Tibial artery (tissue), 4 donors: ENCODE results near the gene CEP131.

Experiments
- DNase-seq, 2 donors: peaks; one replicate each; pipeline ENCODE4 v3.0.0-alpha.2; 2019
- H3K27ac ChIP-seq, 2 donors: fragments of 200-600 bp; sonication (generic) in 1 of 2; 1 replicate in 1 of 2; 2 replicates in 1 of 2; pipeline ENCODE4 v1.5.1; 2018 to 2019; ENCODE audit warnings: mild to moderate bottlenecking in 1 of 2
- H3K27me3 ChIP-seq, 2 donors: fragments of 200-600 bp; sonication (generic) in 1 of 2; one replicate each; pipeline versions ENCODE4 v1.5.1 to v1.6.0; 2016 to 2019
- H3K36me3 ChIP-seq, 3 donors: fragments of 200-600 bp; sonication (generic) in 2 of 3; one replicate each; pipeline ENCODE4 v1.5.1; 2016 to 2019; ENCODE audit warnings: mild to moderate bottlenecking in 2 of 3
- H3K4me1 ChIP-seq, 4 donors: fragments of 200-600 bp; sonication (generic) in 2 of 4; 1 replicate in 3 of 4; 2 replicates in 1 of 4; pipeline ENCODE4 v1.5.1; 2016 to 2019
- H3K4me3 ChIP-seq, 2 donors: fragments of 200-600 bp; sonication (generic) in 1 of 2; 1 replicate in 1 of 2; 2 replicates in 1 of 2; pipeline ENCODE4 v1.5.1; 2018 to 2019; ENCODE audit warnings: mild to moderate bottlenecking in 2 of 2
- H3K9me3 ChIP-seq, 3 donors: fragments of 200-600 bp; sonication (generic) in 1 of 3; one replicate each; pipeline ENCODE4 v1.5.1; 2016 to 2019
- intact Hi-C: fragments of 100-400 bp; cut with DNase I; formaldehyde crosslinking; loops from one replicate; pipeline ENCODE4 v1.15.0; 2023; ENCODE audit warnings: low total_unique reads
- TF ChIP-seq, protein P1 (sequence below), 2 experiments: fragments of 200-600 bp in 1 of 2; fragments of 450-650 bp in 1 of 2; IDR thresholded peaks; one replicate each; pipeline ENCODE4 v1.5.1; 2017 to 2019; ENCODE audit warnings: antibody characterized with exemption in 2 of 2, mild to moderate bottlenecking in 1 of 2, moderate library complexity in 1 of 2

The CEP131 gene

DNA sequence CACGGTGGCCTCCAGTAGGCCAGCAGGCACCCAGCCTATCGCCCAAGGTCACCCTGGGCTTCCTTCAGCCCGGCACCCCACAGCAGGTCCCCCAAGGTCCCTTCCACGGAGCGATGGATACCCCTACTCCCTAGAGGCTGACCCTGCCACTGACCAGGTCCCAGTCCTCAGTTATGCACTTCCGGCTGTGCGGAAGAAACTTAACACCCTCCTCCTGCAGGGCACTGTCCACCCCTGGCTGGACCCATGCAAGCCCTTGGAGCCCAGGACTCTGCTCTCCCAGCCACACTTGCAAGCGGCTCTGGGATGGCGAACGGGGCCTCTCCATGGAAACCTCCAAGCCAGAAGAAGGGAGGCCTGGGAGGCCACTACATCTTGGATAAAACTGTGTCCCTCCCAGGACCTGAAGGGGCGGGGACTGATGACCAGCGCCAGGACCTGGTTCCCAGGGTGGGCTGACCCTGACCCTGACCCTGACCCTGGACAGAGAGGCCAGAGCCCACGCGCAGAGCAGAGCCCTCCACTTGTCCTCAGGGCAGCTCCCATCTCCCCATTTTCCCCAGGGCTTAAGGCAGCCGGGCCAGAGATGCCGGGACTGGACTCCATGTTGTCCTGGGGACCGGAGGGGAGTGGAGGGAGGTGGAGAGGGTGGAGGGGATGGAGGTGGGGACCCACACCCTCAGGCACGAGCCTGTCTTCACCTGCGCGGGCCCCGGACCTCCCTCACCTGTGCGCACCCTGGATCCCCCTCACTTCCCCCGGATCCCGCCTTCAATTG is 734 bp downstream of the CEP131 start:
- Histone ChIP-seq H3K4me3 (peak overlapping the region; percentile 64 to 86), H3K4me1 (peaks cover 6 to 21% (median 21%) of the 10 kb centered on the region in 4 donors), H3K36me3 (peaks cover 0 to 27% (median 0%) of the 10 kb centered on the region in 3 donors), H3K9me3 (no peaks in the 10 kb centered on the region), H3K27me3 (no peaks in the 10 kb centered on the region), H3K27ac (peak overlapping the region; percentile 40 to 56)
- intact Hi-C loops: loop anchor here (2.0 kb wide), 1 partner anchor 17 kb away; the partner anchor contains the start of genes NDUFAF8 and TEPSIN
- no peak for DNase-seq
- TF ChIP-seq, protein P1, sequence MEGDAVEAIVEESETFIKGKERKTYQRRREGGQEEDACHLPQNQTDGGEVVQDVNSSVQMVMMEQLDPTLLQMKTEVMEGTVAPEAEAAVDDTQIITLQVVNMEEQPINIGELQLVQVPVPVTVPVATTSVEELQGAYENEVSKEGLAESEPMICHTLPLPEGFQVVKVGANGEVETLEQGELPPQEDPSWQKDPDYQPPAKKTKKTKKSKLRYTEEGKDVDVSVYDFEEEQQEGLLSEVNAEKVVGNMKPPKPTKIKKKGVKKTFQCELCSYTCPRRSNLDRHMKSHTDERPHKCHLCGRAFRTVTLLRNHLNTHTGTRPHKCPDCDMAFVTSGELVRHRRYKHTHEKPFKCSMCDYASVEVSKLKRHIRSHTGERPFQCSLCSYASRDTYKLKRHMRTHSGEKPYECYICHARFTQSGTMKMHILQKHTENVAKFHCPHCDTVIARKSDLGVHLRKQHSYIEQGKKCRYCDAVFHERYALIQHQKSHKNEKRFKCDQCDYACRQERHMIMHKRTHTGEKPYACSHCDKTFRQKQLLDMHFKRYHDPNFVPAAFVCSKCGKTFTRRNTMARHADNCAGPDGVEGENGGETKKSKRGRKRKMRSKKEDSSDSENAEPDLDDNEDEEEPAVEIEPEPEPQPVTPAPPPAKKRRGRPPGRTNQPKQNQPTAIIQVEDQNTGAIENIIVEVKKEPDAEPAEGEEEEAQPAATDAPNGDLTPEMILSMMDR (IDR thresholded peaks at IDR 0.05): no peak

DNA sequence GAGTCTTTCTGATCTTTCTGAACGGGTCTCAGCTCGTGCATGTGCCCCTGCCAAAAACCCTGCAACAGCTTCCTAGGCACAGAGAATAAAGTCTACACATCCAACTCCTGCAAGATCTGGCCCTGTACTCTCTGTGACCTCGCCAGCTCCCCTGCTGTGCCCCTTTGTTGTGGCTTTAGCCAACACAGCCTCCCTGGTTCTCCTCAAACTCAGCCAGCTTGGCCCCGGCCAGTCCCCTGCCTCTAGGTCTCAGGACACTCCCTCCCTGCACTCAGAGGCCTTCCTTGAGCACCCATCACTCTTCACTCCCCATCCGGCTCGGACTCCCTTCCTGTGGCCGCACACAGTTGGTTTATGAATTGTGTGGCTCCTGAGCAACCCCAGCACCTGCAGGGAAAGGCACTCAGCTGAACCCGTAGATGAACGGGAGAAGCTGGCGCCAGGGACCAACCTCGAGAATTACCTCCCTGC is 1.4 kb downstream of the CEP131 start:
- H3K36me3 ChIP-seq: peaks cover 0 to 31% (median 0%) of the 10 kb centered on the region in 3 donors
- H3K27ac ChIP-seq: no peak overlapping the region
- no peaks in the 10 kb centered on the region for H3K9me3 ChIP-seq
- intact Hi-C loops: no loop called here
- H3K27me3 ChIP-seq: no peaks in the 10 kb centered on the region
- peaks cover 6 to 21% (median 21%) of the 10 kb centered on the region in 4 donors for H3K4me1 ChIP-seq
- no peak for DNase-seq
- H3K4me3 ChIP-seq: no peak overlapping the region
- TF ChIP-seq, protein P1 (IDR thresholded peaks at IDR 0.05): no peak

DNA sequence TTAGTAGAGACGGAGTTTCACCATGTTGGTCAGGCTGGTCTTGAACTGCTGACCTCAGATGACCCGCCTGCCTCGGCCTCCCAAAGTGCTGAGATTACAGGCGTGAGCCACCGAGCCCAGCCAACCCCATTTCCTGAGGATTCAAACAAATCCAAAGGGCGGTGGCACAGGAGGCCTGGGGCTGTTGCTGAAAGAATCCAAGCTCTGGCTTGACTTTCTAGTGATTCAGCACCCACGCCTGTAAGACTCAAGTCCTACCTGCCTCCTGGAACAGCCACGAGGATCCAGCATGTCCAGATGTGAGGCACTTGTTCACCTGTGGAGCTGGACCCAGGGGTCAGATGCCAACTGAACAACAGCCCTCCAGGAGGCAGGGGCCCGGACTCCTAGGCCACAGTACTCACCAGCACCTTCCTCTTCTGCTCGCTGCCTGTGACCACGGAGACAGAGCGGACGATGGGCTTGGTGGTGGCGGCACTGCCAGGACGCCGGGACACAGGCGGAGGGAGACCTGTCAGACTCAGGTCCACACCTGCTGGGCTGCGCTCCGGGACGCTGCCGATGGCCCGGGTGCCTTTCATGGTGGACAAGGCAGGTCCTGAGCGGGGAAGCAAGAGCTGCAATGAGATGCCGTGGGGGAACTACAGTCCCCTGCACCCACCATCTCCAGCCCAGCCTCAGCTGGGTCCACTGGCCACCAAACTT is 3.1 kb downstream of the CEP131 start:
- Histone ChIP-seq H3K27me3 (no peaks in the 10 kb centered on the region), H3K27ac (no peak overlapping the region), H3K4me1 (peaks cover 6 to 21% (median 21%) of the 10 kb centered on the region in 4 donors), H3K36me3 (peaks cover 0 to 31% (median 0%) of the 10 kb centered on the region in 3 donors), H3K4me3 (no peak overlapping the region), H3K9me3 (no peaks in the 10 kb centered on the region)
- TF ChIP-seq, protein P1 (IDR thresholded peaks at IDR 0.05): no peak
- intact Hi-C loops: no loop called here
- no peak for DNase-seq

DNA sequence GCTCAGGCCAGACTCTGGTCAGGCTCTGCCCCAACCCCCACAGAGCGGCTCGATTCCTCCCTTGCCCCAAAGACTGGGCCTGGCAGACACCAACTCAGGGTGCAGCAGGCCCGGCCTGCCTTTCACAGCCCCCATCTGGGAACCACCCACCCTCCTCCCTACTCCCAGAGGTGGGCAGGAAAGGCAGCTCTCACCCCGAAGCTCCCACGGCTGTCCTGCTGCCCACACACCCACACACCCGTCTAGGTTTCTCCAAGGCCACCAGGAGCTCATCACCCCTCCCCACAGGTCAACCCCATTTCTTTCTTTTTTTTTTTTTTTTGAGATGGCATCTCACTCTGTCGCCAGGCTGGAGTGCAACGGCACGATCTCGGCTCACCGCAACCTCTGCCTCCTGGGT is 3.8 kb downstream of the CEP131 start:
- no peak for DNase-seq

DNA sequence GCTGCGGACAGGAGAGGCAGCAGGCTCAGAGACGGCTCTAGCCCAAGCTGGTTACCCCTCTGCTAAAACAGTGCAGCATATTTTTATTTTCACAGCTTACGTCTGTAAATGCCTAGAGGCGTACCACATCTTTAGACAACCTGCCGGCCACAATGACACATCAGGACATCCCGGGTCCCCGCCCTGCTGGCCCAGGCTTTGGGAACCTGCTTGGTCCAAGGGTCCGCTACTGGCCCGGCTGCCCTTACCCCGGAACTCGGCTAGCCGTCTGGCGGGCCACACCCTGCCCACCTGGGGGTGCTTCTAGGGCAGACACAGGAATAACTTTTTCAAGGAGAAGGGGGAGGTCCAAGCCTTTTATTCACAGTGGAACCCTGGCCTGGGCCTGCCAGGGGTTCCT is 4.3 kb downstream of the CEP131 start:
- TF ChIP-seq, protein P1 (IDR thresholded peaks at IDR 0.05): no peak
- peaks cover 6 to 17% (median 16%) of the 10 kb centered on the region in 4 donors for H3K4me1 ChIP-seq
- H3K36me3 ChIP-seq: peaks cover 0 to 31% (median 0%) of the 10 kb centered on the region in 3 donors
- no peak overlapping the region for H3K27ac ChIP-seq
- no peaks in the 10 kb centered on the region for H3K9me3 ChIP-seq
- no peak for DNase-seq
- H3K4me3 ChIP-seq: no peak overlapping the region
- H3K27me3 ChIP-seq: no peaks in the 10 kb centered on the region
- intact Hi-C loops: no loop called here

More for the DNA sequence above, 3.8 kb downstream of the CEP131 start:
- TF ChIP-seq, protein P1 (IDR thresholded peaks at IDR 0.05): no peak
- Histone ChIP-seq H3K27ac (no peak overlapping the region), H3K36me3 (peaks cover 0 to 31% (median 0%) of the 10 kb centered on the region in 3 donors), H3K9me3 (no peaks in the 10 kb centered on the region), H3K27me3 (no peaks in the 10 kb centered on the region), H3K4me1 (peaks cover 6 to 21% (median 20%) of the 10 kb centered on the region in 4 donors), H3K4me3 (no peak overlapping the region)
- intact Hi-C loops: no loop called here
